SK-N-SH treated with all-trans-retinoic acid at 6 μM for 48 hours (cell line): ENCODE data around the gene ACTN1.

Experiments used
- ARNTL ChIP-seq: fragments of 450-650 bp; formaldehyde crosslinking; IDR thresholded peaks from 2 replicates; pipeline ENCODE4 v1.5.0; 2020; ENCODE audit warnings: low read depth, mild to moderate bottlenecking, moderate library complexity, borderline replicate concordance
- ESRRG ChIP-seq: fragments of 250-450 bp; sonication (Bioruptor Pico); IDR thresholded peaks from 2 replicates; pipeline ENCODE4 v1.6.1; 2021; ENCODE audit warnings: mild to moderate bottlenecking
- GLIS3 ChIP-seq: fragments of 250-450 bp; sonication (Bioruptor Pico); IDR thresholded peaks from 2 replicates; pipeline ENCODE4 v1.5.0; 2020; ENCODE audit warnings: mild to moderate bottlenecking, moderate library complexity
- ISL1 ChIP-seq: fragments of 250-450 bp; sonication (Bioruptor Pico); IDR thresholded peaks from 2 replicates; pipeline ENCODE4 v2.1.2; 2022; ENCODE audit warnings: mild to moderate bottlenecking, moderate library complexity
- PPARA ChIP-seq: fragments of 250-450 bp; sonication (Bioruptor Pico); IDR thresholded peaks from 2 replicates; pipeline ENCODE4 v1.5.0; 2020; ENCODE audit warnings: mild to moderate bottlenecking, borderline replicate concordance
- RARB ChIP-seq: fragments of 250-450 bp; sonication (Bioruptor Pico); IDR thresholded peaks from 2 replicates; pipeline ENCODE4 v1.8.0; 2021; ENCODE audit warnings: mild to moderate bottlenecking, moderate library complexity
- TCF4 ChIP-seq: fragments of 250-450 bp; sonication (Bioruptor Pico); IDR thresholded peaks from 2 replicates; pipeline ENCODE4 v1.8.0; 2021; ENCODE audit warnings: mild to moderate bottlenecking, moderate library complexity, borderline replicate concordance
- ZFP3 ChIP-seq: fragments of 250-450 bp; sonication (Bioruptor Pico); IDR thresholded peaks from 2 replicates; pipeline ENCODE4 v1.5.0; 2020; ENCODE audit warnings: mild to moderate bottlenecking, moderate library complexity
- ZFP30 ChIP-seq: fragments of 450-650 bp; formaldehyde crosslinking; IDR thresholded peaks from 2 replicates; pipeline ENCODE4 v1.5.0; 2022; ENCODE audit warnings: mild to moderate bottlenecking, moderate library complexity
- ZNF565 ChIP-seq: fragments of 450-650 bp; formaldehyde crosslinking; conservative IDR thresholded peaks from 2 replicates; pipeline ENCODE4 v1.5.0; 2020; ENCODE audit warnings: low read depth, mild to moderate bottlenecking, moderate library complexity
- ZNF70 ChIP-seq: fragments of 450-650 bp; formaldehyde crosslinking; IDR thresholded peaks from 2 replicates; pipeline ENCODE4 v1.5.0; 2020; ENCODE audit warnings: mild to moderate bottlenecking, moderate library complexity
- ZNF8 ChIP-seq: fragments of 450-650 bp; formaldehyde crosslinking; IDR thresholded peaks from 2 replicates; pipeline ENCODE4 v1.5.0; 2020; ENCODE audit warnings: mild to moderate bottlenecking, moderate library complexity
- TF ChIP-seq, protein P1 (sequence below): fragments of 250-450 bp; sonication (Bioruptor Pico); IDR thresholded peaks from 2 replicates; pipeline ENCODE4 v1.8.0; 2020; ENCODE audit warnings: mild to moderate bottlenecking, moderate library complexity, borderline replicate concordance
- TF ChIP-seq, protein P2 (sequence below): fragments of 250-450 bp; sonication (Bioruptor Pico); IDR thresholded peaks from 2 replicates; pipeline ENCODE4 v1.5.0; 2020; ENCODE audit warnings: mild to moderate bottlenecking, moderate library complexity

DNA sequence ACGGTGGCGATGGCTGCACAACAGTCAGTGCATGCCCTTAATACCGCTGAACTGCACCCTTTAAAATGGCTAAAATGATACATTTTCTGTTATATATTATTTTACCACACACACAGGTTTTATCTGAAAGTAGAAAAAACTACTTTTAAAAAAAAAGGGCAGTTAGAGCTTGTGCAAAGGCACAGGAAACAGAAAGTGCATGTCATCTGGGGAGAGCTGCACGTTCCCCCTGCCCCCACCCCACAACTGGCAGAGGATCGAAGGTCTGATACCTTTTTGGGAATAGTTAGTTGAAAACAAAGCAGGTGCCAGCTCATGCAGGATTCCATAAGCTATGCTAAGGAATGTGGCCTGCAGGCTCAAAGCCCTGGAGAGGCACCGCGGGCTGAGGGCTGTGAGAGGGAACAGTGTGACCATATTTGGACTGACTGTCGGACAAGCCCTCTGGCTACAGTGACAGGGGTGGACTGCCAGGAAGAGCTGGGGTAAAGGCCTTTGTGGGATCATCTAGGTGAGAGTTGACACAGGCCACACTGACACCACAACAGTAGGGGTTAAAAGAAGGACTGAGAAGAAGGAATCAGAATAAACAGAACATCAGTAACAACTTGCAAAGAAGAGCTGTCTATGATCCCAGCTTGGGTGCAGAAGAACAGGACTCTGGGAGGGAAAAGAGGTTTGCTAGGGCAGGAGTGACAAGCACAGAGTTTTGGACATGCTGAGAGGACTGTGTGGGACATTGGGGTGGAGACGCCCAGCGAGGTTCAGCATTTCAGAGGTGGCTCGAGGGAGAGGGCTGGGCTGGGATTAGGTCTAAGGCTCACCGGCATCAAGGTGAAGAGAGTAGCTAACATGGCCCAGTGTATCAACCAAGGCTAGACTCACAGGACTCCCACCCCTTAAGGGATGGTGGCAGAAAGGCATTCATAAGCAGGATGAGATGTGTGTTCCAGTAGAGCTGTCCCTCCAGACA lies 54.6 kb downstream of the ACTN1 start:
- TF ChIP-seq ZNF565 (CRISPR knock-in tag) (no peak), PPARA (no peak), ARNTL (CRISPR knock-in tag) (no peak), GLIS3 (no peak), ZFP30 (CRISPR knock-in tag) (no peak), TCF4 (no peak), ZNF8 (CRISPR knock-in tag) (no peak), ZNF70 (CRISPR knock-in tag) (no peak), RARB (CRISPR knock-in tag) (no peak), ZFP3 (CRISPR knock-in tag) (no peak), ISL1 (no peak), ESRRG (CRISPR knock-in tag) (no peak)
- TF ChIP-seq, protein P1, sequence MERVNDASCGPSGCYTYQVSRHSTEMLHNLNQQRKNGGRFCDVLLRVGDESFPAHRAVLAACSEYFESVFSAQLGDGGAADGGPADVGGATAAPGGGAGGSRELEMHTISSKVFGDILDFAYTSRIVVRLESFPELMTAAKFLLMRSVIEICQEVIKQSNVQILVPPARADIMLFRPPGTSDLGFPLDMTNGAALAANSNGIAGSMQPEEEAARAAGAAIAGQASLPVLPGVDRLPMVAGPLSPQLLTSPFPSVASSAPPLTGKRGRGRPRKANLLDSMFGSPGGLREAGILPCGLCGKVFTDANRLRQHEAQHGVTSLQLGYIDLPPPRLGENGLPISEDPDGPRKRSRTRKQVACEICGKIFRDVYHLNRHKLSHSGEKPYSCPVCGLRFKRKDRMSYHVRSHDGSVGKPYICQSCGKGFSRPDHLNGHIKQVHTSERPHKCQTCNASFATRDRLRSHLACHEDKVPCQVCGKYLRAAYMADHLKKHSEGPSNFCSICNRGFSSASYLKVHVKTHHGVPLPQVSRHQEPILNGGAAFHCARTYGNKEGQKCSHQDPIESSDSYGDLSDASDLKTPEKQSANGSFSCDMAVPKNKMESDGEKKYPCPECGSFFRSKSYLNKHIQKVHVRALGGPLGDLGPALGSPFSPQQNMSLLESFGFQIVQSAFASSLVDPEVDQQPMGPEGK (CRISPR knock-in tag) = no peak
- TF ChIP-seq, protein P2, sequence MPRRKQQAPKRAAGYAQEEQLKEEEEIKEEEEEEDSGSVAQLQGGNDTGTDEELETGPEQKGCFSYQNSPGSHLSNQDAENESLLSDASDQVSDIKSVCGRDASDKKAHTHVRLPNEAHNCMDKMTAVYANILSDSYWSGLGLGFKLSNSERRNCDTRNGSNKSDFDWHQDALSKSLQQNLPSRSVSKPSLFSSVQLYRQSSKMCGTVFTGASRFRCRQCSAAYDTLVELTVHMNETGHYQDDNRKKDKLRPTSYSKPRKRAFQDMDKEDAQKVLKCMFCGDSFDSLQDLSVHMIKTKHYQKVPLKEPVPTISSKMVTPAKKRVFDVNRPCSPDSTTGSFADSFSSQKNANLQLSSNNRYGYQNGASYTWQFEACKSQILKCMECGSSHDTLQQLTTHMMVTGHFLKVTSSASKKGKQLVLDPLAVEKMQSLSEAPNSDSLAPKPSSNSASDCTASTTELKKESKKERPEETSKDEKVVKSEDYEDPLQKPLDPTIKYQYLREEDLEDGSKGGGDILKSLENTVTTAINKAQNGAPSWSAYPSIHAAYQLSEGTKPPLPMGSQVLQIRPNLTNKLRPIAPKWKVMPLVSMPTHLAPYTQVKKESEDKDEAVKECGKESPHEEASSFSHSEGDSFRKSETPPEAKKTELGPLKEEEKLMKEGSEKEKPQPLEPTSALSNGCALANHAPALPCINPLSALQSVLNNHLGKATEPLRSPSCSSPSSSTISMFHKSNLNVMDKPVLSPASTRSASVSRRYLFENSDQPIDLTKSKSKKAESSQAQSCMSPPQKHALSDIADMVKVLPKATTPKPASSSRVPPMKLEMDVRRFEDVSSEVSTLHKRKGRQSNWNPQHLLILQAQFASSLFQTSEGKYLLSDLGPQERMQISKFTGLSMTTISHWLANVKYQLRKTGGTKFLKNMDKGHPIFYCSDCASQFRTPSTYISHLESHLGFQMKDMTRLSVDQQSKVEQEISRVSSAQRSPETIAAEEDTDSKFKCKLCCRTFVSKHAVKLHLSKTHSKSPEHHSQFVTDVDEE (CRISPR knock-in tag) = no peak
